ENCODE data around the gene FAM72B.
"Not testable (repeated sequence)": the region's sequence is repeated elsewhere in the genome, so short reads cannot be mapped to it uniquely, and the experiment has no call there.

DNA sequence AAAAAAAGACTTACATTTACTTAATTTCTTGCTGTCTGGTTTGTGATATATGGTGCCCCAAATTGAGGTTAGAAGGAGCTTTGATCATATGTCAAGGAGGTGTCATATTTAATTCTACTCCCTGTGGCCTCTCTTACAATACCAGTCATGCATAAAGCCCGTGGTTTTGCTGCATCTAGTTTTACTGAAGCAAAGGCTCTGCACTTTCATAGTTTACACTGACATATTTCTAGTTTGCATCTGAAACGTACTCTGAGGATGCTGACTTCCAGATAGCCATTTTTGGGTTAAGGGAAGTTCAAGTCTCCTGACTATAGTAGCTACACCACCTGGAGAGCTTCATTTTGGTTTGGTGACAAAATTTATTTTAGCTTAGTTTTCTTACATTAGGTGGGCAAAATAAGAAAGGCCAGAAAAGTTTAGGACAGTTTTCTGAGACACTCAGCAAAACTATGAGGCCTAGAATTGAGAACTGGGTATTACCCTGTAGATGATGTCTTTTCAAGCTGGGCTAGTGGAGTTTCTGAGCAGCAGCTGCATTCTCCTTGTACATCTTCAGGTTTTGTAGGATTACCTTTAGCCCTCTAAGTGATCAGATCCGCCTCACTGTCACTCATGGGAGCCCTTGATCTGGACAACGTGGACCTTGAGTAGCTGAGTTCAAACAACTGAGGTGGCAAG lies 48.4 kb upstream of the FAM72B start:
- TF ChIP-seq, protein P1, sequence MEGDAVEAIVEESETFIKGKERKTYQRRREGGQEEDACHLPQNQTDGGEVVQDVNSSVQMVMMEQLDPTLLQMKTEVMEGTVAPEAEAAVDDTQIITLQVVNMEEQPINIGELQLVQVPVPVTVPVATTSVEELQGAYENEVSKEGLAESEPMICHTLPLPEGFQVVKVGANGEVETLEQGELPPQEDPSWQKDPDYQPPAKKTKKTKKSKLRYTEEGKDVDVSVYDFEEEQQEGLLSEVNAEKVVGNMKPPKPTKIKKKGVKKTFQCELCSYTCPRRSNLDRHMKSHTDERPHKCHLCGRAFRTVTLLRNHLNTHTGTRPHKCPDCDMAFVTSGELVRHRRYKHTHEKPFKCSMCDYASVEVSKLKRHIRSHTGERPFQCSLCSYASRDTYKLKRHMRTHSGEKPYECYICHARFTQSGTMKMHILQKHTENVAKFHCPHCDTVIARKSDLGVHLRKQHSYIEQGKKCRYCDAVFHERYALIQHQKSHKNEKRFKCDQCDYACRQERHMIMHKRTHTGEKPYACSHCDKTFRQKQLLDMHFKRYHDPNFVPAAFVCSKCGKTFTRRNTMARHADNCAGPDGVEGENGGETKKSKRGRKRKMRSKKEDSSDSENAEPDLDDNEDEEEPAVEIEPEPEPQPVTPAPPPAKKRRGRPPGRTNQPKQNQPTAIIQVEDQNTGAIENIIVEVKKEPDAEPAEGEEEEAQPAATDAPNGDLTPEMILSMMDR (IDR thresholded peaks at IDR 0.05) = not testable (repeated sequence)
- not testable (repeated sequence) for TF ChIP-seq POLR2A (IDR thresholded peaks at IDR 0.05)
